ENCODE measurements around the gene EREG. TPM values are rescaled to one million over a fixed set of nuclear protein-coding genes. Genes with fewer than 3 reads are reported as not detected.

The EREG gene
- total and polyA plus RNA-seq, 10 of the 15 experiments (the other 5 are each of a cell fraction or from before 2014, with no cell fraction given): not detected

DNA sequence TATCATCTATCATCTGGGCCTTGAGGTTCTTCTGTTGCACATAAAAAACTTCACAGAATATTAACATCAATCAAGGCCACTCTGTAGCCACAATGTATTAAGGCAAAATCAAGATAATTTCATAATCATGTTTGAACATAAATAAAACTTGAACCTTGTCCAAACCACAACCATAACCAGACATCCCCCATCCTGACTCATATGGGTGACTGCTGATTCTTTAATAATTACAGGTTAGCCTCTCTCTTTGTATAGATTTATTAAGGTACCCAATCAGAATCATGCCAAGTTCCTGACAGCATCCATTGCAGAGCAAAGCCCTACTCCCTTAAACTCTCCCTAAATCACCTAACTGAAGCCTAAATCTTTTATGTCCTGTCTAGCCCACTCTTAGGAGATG lies 63.3 kb downstream of the EREG start:
- ChIA-PET RAD21 (ENCODE audit: unreplicated experiment) (no interaction called here), CTCF (interaction anchor here (0.9 kb wide), 1 partner anchor 12 kb away, joined by 3 read pairs; no protein-coding TSS in a partner anchor), POLR2A (no interaction called here), SMC1A (ENCODE audit: uncharacterized antibody, unreplicated experiment) (interaction anchor here (0.9 kb wide), 1 partner anchor 14 kb away, joined by 3 read pairs; no protein-coding TSS in a partner anchor)
- DNase-seq (ENCODE audit: low read depth, low spot score): no peak
- Histone ChIP-seq H3K79me2 (ENCODE audit: control insufficient read depth, insufficient read depth, low read length) (no peaks in the 10 kb centered on the region), H3K4me2 (ENCODE audit: control insufficient read depth, insufficient read depth) (no peak overlapping the region), H3K9ac (ENCODE audit: control insufficient read depth, insufficient read depth, low read length) (no peak overlapping the region), H3K9me3 (replicated peaks; ENCODE audit: control insufficient read depth, insufficient read depth, low read length) (no peaks in the 10 kb centered on the region), H3K27me3 (replicated peaks in 1 of 2; ENCODE audit: control insufficient read depth in 2 of 2, insufficient read depth in 2 of 2, low read length in 1 of 2) (no peaks in the 10 kb centered on the region), H2AFZ (ENCODE audit: control insufficient read depth, low read depth, low read length) (no peak overlapping the region), H3K4me1 (ENCODE audit: control insufficient read depth, insufficient read depth, low read length) (no peaks in the 10 kb centered on the region), H3K36me3 (ENCODE audit: control insufficient read depth in 2 of 2, insufficient read depth in 2 of 2, low read length in 1 of 2) (no peaks in the 10 kb centered on the region), H3K27ac (ENCODE audit: control insufficient read depth, insufficient read depth) (no peak overlapping the region), H3K4me3 (no peak overlapping the region), H4K20me1 (ENCODE audit: control insufficient read depth, insufficient read depth) (no peaks in the 10 kb centered on the region)
- TF ChIP-seq ZNF274 (IDR thresholded peaks at IDR 0.05; ENCODE audit: insufficient read depth, insufficient read length) (no peak), ZBED1 (IDR thresholded peaks at IDR 0.05; ENCODE audit: borderline replicate concordance) (no peak), NBN (IDR thresholded peaks at IDR 0.05) (no peak), NFYA (IDR thresholded peaks at IDR 0.05; ENCODE audit: borderline replicate concordance, low read depth, low read length) (no peak), PAX8 (IDR thresholded peaks at IDR 0.05) (no peak), ESRRA (IDR thresholded peaks at IDR 0.05; ENCODE audit: low read length) (no peak), GABPA (IDR thresholded peaks at IDR 0.05; ENCODE audit: low read depth) (no peak)
- TF ChIP-seq, protein P1, sequence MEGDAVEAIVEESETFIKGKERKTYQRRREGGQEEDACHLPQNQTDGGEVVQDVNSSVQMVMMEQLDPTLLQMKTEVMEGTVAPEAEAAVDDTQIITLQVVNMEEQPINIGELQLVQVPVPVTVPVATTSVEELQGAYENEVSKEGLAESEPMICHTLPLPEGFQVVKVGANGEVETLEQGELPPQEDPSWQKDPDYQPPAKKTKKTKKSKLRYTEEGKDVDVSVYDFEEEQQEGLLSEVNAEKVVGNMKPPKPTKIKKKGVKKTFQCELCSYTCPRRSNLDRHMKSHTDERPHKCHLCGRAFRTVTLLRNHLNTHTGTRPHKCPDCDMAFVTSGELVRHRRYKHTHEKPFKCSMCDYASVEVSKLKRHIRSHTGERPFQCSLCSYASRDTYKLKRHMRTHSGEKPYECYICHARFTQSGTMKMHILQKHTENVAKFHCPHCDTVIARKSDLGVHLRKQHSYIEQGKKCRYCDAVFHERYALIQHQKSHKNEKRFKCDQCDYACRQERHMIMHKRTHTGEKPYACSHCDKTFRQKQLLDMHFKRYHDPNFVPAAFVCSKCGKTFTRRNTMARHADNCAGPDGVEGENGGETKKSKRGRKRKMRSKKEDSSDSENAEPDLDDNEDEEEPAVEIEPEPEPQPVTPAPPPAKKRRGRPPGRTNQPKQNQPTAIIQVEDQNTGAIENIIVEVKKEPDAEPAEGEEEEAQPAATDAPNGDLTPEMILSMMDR (IDR thresholded peaks at IDR 0.05 in 2 of 3, conservative IDR thresholded peaks at IDR 0.05 in 1 of 3; ENCODE audit: control insufficient read depth in 2 of 3, extremely low read depth in 1 of 3, insufficient read depth in 1 of 3, low read depth in 3 of 3, low read length in 3 of 3): no peak
- TF ChIP-seq, protein P2, sequence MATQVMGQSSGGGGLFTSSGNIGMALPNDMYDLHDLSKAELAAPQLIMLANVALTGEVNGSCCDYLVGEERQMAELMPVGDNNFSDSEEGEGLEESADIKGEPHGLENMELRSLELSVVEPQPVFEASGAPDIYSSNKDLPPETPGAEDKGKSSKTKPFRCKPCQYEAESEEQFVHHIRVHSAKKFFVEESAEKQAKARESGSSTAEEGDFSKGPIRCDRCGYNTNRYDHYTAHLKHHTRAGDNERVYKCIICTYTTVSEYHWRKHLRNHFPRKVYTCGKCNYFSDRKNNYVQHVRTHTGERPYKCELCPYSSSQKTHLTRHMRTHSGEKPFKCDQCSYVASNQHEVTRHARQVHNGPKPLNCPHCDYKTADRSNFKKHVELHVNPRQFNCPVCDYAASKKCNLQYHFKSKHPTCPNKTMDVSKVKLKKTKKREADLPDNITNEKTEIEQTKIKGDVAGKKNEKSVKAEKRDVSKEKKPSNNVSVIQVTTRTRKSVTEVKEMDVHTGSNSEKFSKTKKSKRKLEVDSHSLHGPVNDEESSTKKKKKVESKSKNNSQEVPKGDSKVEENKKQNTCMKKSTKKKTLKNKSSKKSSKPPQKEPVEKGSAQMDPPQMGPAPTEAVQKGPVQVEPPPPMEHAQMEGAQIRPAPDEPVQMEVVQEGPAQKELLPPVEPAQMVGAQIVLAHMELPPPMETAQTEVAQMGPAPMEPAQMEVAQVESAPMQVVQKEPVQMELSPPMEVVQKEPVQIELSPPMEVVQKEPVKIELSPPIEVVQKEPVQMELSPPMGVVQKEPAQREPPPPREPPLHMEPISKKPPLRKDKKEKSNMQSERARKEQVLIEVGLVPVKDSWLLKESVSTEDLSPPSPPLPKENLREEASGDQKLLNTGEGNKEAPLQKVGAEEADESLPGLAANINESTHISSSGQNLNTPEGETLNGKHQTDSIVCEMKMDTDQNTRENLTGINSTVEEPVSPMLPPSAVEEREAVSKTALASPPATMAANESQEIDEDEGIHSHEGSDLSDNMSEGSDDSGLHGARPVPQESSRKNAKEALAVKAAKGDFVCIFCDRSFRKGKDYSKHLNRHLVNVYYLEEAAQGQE (IDR thresholded peaks at IDR 0.05; ENCODE audit: low read depth, low read length): no peak
- FAIRE-seq: no peak
- intact Hi-C loops (cut with micrococcal nuclease; ENCODE audit: unreplicated experiment) (no loop called here), in situ Hi-C loops (cut with MboI) (no loop called here)
- ATAC-seq: no peak
- BruUV-seq (replicated peaks): no TSS peak

Measured in GM12878 (cell line).